HG03159 (cell line): Measurements from ENCODE around the gene FUCA1.
"Not testable (repeated sequence)": the region's sequence is repeated elsewhere in the genome, so short reads cannot be mapped to it uniquely, and the experiment has no call there.

Experiments
- ATAC-seq: cut with Tn5 transposase; IDR thresholded peaks from one replicate; pipeline ENCODE4 v1.9.1; 2021; ENCODE audit warnings: mild to moderate bottlenecking, moderate library complexity; ENCODE audit not compliant: unreplicated experiment

FUCA1 gene

GRCh38 chr1:23803674-23804073, 64.4 kb downstream of the FUCA1 start:
- ATAC-seq: no peak

DNA sequence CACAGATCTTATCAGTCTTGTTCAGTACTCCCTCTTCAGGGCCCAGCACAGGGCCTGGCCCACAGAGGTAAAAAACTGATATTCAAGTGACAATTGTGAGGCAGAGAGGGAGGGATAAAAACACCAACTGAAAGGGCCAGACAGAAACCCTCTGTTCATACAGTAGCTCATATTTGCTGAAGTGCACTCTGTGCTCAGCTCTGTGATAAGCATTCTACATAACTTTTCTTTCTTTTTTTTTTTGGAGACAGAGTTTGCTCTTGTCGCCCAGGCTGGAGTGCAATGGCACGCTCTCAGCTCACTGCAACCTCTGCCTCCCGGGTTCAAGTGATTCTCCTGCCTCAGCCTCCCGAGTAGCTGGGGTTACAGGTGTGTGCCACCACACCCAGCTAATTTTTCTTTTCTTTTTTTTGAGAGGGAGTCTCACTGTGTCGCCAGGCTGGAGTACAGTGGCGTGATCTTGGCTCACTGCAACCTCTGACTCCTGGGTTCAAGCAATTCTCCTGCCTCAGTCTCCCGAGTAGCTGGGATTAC, 65.2 kb downstream of the FUCA1 start:
- not testable (repeated sequence) for ATAC-seq

DNA sequence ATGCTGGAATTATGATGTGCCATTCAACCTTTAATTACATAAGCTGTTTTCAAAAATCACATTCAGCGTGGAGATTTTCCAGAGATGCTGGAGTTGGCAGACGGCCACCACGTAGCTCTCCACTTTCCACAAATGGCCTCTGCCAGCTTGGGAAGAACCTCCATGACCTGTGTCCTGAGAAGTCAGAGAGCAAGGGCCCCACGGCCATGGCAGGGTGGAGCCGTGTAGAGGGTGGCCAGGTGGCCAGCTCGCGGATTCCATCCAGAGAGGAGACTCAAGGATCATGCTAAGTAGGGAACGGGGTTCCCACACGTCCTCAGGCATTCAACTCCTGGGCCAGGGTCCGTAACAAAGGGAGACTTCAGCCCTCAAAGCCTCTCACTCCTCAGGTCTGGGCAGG, 66.2 kb downstream of the FUCA1 start:
- ATAC-seq: no peak

- no peak for ATAC-seq
Measured at GRCh38 chr1:23801338-23801748, 66.7 kb downstream of the FUCA1 start.

- peak; percentile 78 for ATAC-seq
Measured at GRCh38 chr1:23800400-23801337, 67.4 kb downstream of the FUCA1 start, which contains the start of gene GALE. TSS of gene GALE (minus strand) at chr1:23800754. CDS start at chr1:23799007, 1,747 bp downstream.

DNA sequence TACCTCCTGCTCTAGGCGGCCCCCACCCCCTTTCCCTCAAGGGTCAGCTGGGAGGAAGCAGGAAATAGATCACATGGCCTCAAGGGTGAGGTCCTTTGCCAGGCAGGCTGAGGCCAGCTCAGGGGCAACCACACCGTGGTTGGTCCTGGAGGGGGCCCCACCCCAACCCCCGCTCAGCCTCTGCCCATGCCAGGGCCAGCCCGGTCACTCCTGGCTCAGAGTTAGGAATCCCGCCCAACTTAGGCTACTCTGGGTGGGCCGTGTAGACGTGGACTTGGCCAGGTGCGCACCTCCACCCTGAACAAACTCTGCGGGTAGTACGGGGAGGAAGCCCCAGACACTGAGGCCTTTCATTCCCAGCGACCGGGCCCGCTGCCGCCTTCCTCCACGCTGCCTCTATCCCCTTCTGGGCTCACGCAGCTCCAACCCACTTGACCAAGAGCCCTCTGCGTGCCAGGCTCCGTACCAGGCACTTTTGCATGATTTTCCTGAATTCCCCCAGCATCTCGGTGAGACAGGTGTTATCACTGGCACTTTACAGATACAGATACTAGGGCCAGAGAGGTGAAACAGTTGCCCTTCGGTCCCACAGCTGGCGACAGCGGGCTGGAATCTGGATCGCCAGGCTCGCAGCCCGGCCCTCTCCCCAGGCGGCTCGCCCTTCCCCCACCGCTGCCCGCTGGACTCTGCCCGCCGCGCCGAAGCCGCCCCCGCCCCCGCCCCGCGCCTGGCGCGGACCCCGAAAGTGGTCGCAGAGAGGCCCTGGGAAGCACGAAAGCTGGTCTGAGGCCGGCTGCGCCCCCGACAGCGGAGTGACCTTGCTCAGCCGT, 68.3 kb downstream of the FUCA1 start:
- ATAC-seq: no peak

DNA sequence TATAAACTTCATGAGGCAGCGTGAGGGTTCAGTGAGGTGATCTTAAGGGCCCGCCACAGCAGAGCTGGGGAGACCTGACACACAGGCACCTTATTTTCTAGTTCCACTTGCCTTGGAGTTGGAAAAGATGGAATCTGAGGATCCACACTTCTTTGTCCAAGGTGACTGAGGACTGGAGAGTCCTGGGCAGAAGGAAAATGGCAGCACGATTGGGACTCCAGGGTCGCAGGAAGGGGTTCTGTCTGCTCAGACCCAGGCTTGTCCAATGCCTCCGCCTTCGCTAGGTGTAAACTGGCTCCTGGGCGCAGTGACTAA, 68.9 kb downstream of the FUCA1 start:
- ATAC-seq: no peak

- no peak for ATAC-seq
Measured at GRCh38 chr1:23798662-23799142, 69.4 kb downstream of the FUCA1 start.

GRCh38 chr1:23797478-23798448, 70.3 kb downstream of the FUCA1 start:
- no peak for ATAC-seq

- no peak for ATAC-seq
Measured at GRCh38 chr1:23796466-23797271, 71.4 kb downstream of the FUCA1 start.

DNA sequence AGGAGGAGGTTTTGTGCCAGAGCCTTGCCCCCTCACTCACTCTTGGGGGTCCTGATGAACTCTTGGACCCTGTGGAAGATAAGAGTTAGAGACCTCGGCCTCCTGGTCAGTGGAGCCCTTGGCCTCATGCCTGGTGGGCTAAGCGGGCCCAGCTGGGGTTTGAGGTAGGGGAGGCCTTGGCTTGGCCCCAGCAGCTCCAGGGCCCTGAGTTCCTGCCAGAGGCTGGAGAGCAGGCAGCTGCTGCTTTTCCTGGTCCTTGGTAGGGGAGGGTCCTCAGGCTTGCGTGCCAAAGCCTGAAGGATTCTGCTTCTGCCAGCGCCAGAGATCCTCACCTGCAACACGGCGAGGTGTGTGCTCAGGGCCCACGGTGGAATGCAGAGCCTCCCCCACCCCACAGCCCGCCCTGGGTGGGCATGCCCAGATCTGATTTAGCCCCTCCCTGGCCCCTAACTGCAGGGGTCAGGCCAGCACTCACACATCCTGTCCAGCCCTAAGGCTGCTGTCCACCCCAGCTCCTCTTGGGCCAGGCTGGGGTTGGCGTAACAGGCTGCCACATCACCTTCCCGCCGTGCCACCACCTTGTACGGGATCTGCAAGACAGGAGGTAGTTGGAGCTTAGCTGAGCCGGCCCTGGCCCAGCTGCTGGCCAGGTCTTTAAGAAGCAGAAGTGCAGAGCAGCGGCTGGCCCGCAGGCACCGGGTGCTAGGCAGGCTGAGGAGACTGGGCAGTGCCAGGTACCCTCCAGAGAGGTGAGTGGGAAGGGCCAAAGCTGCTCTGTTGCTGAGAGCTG, 72.2 kb downstream of the FUCA1 start:
- ATAC-seq: no peak
